ENCODE measurements around the gene AGTPBP1. TPM values are rescaled to one million over a fixed set of nuclear protein-coding genes. Genes with fewer than 3 reads are reported as not detected.
A peak's percentile ranks its signal among the peaks of the same experiment; 100 is the strongest.
"Not testable (repeated sequence)": the region's sequence is repeated elsewhere in the genome, so short reads cannot be mapped to it uniquely, and the experiment has no call there.

The AGTPBP1 gene
- total RNA-seq, 1 donor from 2014 or later, result 117 TPM

DNA sequence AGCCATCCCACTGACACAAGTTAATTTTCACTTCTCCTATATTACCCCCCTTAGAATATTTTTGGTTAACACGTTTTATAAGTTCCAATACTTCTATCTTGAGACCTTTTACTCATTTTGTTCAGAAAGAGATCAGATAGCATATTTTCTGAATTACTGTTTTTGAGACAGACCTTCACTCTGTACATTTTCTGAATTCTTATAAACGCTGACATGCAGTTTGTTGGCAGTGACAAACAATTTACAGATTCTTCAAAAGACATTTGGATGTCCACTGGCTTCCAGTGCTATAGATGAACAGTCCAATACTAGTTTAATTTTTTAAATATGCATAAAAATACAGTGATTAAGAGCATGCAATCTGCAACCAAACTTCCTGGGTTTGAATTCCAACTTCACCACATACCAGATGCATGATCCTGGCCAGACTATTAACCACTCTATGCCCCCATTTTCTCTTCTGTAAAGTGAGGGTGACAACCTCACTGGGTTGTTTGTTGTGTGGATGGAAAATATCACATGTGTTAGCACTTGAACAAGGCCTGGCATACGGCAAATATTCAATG is 142.1 kb downstream of the AGTPBP1 start:
- peaks cover 8% of the 10 kb centered on the region for H3K9me3 Mint-ChIP-seq (ENCODE audit: unreplicated experiment)
- TF ChIP-seq CTCF (IDR thresholded peaks at IDR 0.05; ENCODE audit: partially characterized antibody, unreplicated experiment), result no peak
- no peak overlapping the region for H3K4me3 Mint-ChIP-seq (ENCODE audit: unreplicated experiment)
- no peak for DNase-seq
- no peak overlapping the region for H3K27ac Mint-ChIP-seq (ENCODE audit: unreplicated experiment)
- H3K4me1 Mint-ChIP-seq (ENCODE audit: low read depth, unreplicated experiment), result peaks cover 15% of the 10 kb centered on the region
- peaks cover 8% of the 10 kb centered on the region for H3K27me3 Mint-ChIP-seq (ENCODE audit: unreplicated experiment)
- peaks cover 21% of the 10 kb centered on the region for H3K36me3 Mint-ChIP-seq (ENCODE audit: unreplicated experiment)

GRCh38 chr9:85594316-85594715 is 147.4 kb downstream of the AGTPBP1 start:
- DNase-seq, result no peak
- Mint-ChIP-seq H3K27me3 (ENCODE audit: unreplicated experiment) (no peaks in the 10 kb centered on the region), H3K4me1 (ENCODE audit: low read depth, unreplicated experiment) (peaks cover 11% of the 10 kb centered on the region), H3K4me3 (ENCODE audit: unreplicated experiment) (no peak overlapping the region), H3K9me3 (ENCODE audit: unreplicated experiment) (no peaks in the 10 kb centered on the region), H3K36me3 (ENCODE audit: unreplicated experiment) (no peaks in the 10 kb centered on the region), H3K27ac (ENCODE audit: unreplicated experiment) (no peak overlapping the region)
- TF ChIP-seq CTCF (IDR thresholded peaks at IDR 0.05; ENCODE audit: partially characterized antibody, unreplicated experiment), result no peak

DNA sequence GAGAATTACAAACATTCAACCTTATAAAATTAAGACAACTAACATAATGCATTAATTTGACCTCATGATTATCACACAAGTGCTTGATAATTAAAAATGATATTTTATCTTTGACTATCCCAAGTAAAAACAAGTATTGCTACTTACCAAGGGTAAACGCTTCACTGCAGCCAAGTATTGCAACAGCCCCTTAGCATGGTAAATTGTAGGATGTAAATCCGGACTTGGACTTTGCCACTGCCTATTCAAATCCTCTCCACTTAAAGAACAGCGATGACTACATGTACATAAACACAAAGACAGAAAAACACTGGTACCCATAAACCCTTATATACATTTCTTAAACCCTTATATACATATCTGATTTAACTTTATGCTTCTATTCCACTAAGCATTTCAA is 155.1 kb downstream of the AGTPBP1 start:
- Mint-ChIP-seq H3K27me3 (ENCODE audit: unreplicated experiment) (no peaks in the 10 kb centered on the region), H3K4me3 (ENCODE audit: unreplicated experiment) (no peak overlapping the region), H3K36me3 (ENCODE audit: unreplicated experiment) (no peaks in the 10 kb centered on the region), H3K27ac (ENCODE audit: unreplicated experiment) (no peak overlapping the region), H3K4me1 (ENCODE audit: low read depth, unreplicated experiment) (peaks cover 19% of the 10 kb centered on the region), H3K9me3 (ENCODE audit: unreplicated experiment) (no peaks in the 10 kb centered on the region)
- no peak for DNase-seq
- TF ChIP-seq CTCF (IDR thresholded peaks at IDR 0.05; ENCODE audit: partially characterized antibody, unreplicated experiment), result no peak

GRCh38 chr9:85577353-85577952 is 164.3 kb downstream of the AGTPBP1 start:
- Mint-ChIP-seq H3K36me3 (ENCODE audit: unreplicated experiment) (no peaks in the 10 kb centered on the region), H3K9me3 (ENCODE audit: unreplicated experiment) (peaks cover 2% of the 10 kb centered on the region), H3K4me1 (ENCODE audit: low read depth, unreplicated experiment) (peaks cover 8% of the 10 kb centered on the region), H3K27ac (ENCODE audit: unreplicated experiment) (no peak overlapping the region), H3K27me3 (ENCODE audit: unreplicated experiment) (peaks cover 3% of the 10 kb centered on the region), H3K4me3 (ENCODE audit: unreplicated experiment) (no peak overlapping the region)
- no peak for DNase-seq
- TF ChIP-seq CTCF (IDR thresholded peaks at IDR 0.05; ENCODE audit: partially characterized antibody, unreplicated experiment), result no peak

GRCh38 chr9:85575868-85576267 is 165.9 kb downstream of the AGTPBP1 start:
- Mint-ChIP-seq H3K9me3 (ENCODE audit: unreplicated experiment) (peaks cover 2% of the 10 kb centered on the region), H3K4me1 (ENCODE audit: low read depth, unreplicated experiment) (peaks cover 8% of the 10 kb centered on the region), H3K36me3 (ENCODE audit: unreplicated experiment) (peaks cover 4% of the 10 kb centered on the region), H3K4me3 (ENCODE audit: unreplicated experiment) (no peak overlapping the region), H3K27ac (ENCODE audit: unreplicated experiment) (no peak overlapping the region), H3K27me3 (ENCODE audit: unreplicated experiment) (peaks cover 3% of the 10 kb centered on the region)
- DNase-seq, result no peak
- TF ChIP-seq CTCF (IDR thresholded peaks at IDR 0.05; ENCODE audit: partially characterized antibody, unreplicated experiment), result no peak

GRCh38 chr9:85573546-85573945 is 168.2 kb downstream of the AGTPBP1 start:
- H3K36me3 Mint-ChIP-seq (ENCODE audit: unreplicated experiment); DNase-seq; H3K4me1 Mint-ChIP-seq (ENCODE audit: low read depth, unreplicated experiment); H3K27me3 Mint-ChIP-seq (ENCODE audit: unreplicated experiment); H3K4me3 Mint-ChIP-seq (ENCODE audit: unreplicated experiment); H3K9me3 Mint-ChIP-seq (ENCODE audit: unreplicated experiment): not testable (repeated sequence)
- H3K27ac Mint-ChIP-seq (ENCODE audit: unreplicated experiment), result peak overlapping the region; percentile 66

GRCh38 chr9:85572917-85573316 is 168.8 kb downstream of the AGTPBP1 start:
- not testable (repeated sequence) for DNase-seq; H3K27me3 Mint-ChIP-seq (ENCODE audit: unreplicated experiment); H3K4me1 Mint-ChIP-seq (ENCODE audit: low read depth, unreplicated experiment); H3K4me3 Mint-ChIP-seq (ENCODE audit: unreplicated experiment); H3K36me3 Mint-ChIP-seq (ENCODE audit: unreplicated experiment); H3K9me3 Mint-ChIP-seq (ENCODE audit: unreplicated experiment)
- peak overlapping the region; percentile 67 for H3K27ac Mint-ChIP-seq (ENCODE audit: unreplicated experiment)
